ENCODE data around the gene PSME1.

The PSME1 gene

DNA sequence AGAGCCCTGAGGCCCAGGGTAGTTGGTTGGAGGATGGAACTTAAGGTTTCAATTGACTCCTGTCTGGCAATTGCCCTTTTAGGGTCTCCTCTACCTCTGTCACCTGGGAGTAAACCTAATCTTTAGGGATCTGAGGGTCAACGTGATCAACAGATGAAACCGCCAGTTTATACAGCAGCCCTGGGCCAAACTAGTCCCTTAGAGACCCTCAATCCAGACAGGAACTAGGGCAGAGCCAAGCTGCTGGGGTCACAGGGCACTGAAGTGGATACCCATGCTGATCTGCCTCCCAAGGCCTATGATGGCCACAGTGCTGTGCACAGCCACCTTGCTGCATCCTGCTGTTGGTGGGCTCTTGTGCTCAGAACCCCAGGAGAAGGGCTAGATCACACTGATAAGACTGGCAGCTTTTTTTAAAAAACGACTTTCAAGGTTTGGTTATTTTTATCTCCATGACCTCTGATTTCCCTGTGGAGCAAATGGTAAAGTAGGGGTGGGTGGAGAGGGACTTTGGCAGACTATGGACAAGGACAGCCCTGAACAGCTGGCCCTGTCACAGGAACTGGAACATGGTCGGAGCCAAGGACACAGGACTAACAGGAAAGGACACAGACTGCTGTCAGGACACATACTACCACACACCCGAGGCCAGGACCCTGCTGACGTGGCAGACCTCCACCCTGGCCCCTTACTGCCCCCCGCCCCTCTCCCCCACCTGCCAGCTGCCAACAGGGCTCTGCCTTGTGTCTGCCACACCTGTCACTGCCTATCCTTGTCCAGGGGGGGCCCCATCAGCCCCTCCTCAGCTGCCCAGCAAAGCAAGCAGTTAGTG lies 5.1 kb upstream of the PSME1 start:
- DNase-seq = no peak

DNA sequence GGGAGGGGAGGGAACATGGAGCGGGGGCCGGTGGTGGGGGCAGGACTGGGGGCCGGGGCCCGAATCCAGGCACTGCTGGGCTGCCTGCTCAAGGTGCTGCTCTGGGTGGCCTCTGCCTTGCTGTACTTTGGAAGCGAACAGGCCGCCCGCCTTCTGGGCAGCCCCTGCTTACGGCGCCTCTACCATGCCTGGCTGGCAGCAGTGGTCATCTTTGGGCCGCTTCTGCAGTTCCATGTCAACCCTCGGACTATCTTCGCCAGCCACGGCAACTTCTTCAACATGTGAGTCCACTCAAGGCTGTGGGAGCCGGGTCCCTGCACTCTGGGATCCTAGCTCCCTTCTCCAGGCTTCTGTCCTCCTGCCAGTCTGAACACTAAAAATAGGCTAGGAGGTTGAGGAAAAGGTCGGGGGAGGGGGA lies 4.4 kb upstream of the PSME1 start:
- DNase-seq = no peak

DNA sequence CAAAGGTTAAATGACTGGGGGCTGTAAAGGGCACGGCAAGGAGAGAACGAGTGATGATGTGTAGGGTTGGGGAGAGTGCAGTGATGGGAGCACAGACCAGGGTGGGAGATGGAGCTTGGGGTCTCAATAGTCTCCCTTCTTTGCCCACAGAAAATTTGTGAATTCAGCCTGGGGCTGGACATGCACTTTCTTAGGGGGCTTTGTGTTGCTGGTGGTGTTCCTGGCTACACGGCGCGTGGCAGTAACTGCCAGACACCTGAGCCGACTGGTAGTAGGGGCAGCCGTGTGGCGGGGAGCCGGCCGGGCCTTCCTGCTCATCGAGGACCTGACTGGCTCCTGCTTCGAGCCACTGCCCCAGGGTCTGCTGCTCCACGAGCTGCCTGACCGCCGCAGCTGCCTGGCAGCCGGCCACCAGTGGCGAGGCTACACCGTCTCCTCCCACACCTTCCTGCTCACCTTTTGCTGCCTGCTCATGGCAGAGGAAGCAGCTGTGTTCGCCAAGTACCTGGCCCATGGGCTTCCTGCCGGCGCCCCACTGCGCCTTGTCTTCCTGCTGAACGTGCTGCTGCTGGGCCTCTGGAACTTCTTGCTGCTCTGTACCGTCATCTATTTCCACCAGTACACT lies 3.8 kb upstream of the PSME1 start:
- DNase-seq = peak in 1 of 2 experiments; percentile 13

DNA sequence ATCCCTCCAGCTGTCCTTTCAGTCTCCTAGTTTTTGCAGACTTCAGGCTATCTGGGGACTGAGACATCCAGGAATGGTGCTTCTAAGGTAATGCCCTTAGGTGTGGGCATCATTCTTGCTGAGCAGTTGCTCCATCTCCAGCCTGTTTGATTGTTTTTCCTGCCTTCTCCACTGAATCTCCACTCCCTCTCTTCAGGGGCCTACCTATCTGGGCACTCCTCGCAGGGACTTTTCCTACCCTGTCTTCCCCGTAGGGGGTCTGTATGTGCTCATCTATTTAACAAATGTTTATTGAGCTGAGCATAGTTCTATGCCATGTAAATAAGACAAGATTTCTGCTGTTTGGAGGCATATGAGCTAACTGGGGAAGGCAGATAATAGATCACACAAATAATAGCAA lies 3.0 kb upstream of the PSME1 start:
- no peak for DNase-seq

DNA sequence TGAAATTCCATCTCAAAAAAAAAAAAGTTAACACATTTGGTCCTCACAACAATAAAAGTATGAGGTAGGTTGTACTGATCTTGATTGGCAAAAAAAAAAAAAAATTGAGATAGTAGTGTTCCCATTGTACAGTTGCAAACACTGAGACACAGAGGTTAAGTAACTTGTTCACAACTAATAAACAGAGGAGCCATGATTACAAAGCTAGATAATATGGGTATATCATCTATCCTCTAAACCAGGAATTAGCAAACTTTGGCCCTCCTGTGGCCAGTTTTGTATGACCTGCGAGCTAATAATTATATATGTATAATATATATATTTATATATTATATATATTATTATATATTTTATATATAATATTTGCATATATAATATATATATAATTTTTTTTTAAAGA lies 2.3 kb upstream of the PSME1 start:
- no peak for DNase-seq

DNA sequence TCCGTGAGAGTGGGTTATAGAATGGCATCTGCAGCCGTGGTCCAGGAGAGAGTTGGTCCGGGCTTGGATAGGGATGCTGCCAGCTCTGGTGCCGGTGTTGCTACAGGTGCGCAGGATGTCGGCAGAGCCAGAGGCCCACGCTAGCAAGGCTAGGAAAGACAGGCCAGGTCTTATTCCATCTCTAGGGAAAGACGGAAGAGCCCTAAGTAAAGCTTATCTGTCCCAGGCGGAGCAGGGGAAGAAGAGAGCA lies 485 bp upstream of the PSME1 start:
- DNase-seq = no peak

DNA sequence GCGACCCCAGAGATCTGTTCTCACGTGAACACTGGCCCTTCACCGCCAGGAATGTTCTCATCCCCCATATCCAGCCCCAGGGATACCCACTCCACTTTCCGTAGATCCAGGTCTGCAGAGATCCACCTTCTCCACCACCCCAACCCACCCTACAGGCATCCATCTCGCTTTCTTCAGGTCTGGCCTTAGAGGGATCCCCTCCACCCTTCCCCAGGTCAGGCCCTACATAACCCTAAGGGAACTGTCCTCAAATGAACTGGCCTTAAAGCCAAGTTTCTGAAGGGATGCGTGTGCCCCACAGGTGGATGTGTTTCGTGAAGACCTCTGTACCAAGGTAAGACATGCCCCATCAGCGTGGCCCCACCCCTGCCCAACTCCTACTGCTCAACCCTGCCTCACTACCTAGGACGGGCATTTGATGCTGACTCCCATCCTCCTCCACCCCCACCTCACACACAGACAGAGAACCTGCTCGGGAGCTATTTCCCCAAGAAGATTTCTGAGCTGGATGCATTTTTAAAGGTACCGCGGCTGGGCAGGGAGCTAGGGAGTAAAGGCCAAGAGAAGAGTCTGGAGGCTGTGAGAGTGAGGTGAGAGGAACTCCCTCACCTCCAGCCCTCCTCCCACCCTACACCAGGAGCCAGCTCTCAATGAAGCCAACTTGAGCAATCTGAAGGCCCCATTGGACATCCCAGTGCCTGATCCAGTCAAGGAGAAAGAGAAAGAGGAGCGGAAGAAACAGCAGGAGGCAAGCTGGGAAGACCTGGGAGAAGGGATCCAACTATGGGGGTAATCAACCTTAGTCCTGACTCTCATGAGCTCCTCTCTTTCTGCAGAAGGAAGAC lies 912 bp downstream of the PSME1 start:
- DNase-seq = no peak

DNA sequence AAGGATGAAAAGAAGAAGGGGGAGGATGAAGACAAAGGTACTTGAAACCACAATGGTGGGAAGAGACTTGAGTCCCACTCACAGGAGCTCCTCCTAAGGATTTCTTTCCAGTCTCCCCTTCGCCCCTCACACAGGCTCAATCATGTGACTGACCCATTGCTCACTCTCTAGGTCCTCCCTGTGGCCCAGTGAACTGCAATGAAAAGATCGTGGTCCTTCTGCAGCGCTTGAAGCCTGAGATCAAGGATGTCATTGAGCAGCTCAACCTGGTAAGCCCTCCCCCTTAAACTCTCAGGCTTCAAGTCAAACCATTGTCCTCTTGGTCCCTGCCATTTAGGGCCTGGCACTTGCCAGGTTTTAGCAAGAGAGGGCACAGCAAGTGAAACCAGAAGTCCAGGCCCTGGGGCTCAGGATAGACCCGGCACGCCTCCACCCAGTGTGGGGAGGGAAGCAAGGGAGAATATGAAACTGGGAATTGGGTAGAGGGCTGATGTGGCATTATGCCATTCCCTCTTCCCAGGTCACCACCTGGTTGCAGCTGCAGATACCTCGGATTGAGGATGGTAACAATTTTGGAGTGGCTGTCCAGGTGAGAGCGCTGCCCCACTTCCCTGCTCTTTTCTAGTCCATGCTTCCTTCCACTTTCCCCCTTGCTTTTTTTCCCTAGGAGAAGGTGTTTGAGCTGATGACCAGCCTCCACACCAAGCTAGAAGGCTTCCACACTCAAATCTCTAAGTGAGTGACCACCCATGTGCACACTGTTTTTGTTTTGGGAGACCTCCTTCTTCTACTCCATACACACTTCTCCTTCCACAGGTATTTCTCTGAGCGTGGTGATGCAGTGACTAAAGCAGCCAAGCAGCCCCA lies 1.8 kb downstream of the PSME1 start:
- DNase-seq = no peak

DNA sequence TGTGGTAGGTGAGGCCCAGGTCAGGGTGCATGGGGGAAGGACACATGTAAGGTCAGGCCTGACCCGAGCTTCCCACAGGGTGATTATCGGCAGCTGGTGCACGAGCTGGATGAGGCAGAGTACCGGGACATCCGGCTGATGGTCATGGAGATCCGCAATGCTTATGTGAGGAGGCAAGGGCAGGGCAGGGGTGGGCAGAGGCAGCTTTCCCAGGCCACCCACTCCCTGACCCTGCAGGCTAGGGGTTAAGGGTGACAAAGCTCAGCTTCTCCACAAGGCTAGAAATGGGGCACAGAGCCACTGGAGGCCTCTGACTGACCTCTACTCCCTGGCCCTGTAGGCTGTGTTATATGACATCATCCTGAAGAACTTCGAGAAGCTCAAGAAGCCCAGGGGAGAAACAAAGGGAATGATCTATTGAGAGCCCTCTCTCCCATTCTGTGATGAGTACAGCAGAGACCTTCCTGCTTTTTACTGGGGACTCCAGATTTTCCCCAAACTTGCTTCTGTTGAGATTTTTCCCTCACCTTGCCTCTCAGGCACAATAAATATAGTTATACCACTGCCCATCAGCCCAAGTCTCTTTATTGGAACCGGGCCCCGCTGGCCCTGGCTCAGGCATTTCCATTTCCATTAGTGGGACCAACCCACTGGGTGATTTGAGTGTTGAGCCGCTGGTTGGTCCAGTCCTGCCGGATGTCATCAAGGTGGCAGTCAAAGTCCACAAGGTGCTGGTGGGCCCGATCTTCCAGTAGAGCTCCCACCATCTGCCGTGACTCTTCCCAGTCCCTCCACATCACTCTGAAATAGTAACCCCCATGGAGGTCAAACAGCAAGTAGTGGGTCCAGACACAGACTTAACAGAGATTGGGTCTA lies 2.6 kb downstream of the PSME1 start:
- no peak for DNase-seq

DNA sequence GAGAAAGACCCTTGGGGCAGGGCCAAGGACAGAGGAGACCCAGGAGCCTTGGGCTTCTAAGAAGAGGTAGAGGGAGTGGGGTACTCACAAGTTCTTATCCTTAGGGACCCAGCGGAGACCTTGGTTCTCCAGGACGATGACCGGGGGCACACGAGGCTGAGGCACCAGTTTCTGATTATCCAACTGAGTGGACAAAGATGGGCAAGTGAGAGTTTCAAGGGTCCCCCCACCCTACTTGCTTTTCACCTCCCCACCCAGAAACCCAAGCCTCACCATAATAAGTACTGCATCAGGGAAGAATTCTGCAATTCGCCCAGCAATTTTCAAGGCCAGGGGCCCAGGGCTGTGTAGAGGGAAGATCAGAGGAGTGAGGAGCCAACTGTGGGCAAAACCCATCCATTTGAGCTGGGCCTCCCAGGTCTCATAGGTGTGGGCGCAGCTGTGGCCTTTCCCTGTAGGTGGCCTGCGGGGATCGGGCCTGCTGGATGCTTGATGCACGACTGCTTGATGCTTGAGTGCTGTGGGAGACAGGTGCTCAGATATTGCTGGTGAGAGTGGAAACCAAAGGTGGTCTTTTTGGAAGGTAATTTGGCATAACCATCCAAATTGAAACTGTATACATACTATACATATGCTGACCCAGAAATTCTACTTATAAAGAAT lies 3.4 kb downstream of the PSME1 start:
- no peak for DNase-seq

DNA sequence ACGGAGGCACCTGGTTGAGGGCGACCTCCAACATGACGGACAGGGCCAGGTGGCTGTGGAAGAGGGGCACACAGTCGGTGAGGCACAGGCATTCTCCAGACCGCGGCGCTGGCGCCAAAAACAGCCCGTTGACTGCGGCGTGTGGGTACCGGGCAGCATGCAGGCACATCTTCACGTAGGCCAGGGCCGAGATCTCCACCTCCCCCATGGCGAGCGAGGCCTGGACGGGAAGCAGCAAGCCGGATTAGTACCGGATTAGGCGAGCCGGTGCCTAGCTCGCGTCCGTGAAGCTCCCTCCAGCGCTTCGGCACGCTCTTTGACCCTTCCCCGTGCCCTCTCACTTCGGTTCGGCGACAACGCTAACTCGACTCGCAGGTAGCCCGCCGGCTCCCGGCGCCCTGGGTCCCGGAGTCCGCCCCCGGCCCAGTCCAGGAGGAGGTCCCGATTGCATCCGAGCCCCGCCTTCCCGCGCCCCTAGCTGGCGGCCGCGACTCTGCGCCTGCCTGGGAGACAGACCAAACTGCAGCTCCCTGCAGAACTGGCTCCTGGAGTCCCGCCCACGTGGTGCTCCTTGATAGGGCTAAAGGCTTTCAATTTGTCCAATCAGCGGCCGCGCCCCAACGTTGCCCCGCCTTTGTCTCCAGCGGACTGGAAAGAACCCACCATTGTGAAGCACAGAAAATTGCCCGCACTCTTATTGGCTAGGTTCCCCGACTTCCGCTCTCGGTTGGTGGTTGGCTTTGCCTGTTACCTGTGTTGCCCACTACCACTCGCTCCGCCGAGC lies 5.3 kb downstream of the PSME1 start, which contains the start of gene EMC9:
EMC9 (minus strand) TSS at position 495 of the 784 bp plus-strand sequence; CDS start at position 208, 287 bp downstream.
- DNase-seq = peak; percentile 100

DNA sequence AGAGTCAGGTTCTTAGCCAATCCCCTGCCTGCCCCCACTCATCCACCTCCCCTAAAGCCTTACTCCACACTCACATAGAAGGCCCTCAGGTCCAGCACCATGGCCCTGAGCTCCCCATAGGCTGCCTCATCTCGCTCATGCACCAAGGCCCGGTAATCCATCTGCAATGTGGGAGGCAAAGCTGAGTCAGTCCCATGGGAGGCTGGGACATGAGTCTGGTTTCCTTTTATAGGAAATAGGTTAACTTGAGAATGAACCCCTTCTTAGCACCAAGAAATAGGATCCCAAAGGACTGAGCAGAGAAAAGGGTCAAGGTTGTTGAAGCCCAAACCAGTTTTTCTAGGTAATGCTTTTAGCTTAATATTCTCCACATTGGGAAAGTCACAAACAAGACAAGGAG lies 7.5 kb downstream of the PSME1 start:
- DNase-seq = no peak

DNA sequence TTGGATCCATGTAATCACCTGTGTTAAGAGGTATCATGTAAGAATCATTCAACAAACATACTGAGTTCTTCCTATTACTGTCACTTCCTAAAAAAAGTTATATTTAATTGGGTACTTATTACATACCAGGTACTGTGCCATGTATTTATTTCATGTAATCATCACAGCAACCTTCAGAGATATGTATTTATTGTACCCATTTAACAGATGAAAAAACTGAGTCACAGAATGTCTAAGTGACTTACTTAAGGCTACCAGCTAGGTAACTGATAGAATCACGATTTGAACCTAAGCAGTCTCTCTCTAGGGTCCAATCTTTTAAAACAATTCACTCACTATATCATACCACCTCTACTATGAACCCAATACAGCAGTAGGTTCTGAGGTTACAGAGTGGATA lies 8.5 kb downstream of the PSME1 start:
- DNase-seq = no peak

DNA sequence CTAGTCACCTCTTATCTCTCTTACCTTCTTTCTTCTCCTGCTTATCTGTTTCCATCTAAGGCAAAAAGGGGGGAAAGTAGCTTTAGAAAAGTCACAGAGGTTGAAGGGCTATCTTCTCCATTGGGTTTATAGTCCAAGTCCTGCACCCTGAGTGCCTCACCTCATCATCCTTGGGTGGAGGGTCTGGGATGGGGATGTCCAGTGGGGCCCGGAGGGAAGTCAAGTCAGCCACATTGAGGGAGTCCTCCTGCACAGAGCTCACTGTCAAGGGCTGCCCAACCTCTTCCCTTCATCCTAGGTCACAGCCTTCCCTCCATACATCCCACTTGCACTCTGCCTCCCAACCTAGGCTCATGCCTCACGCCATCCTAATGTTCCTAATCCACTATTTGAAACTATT lies 9.2 kb downstream of the PSME1 start:
- DNase-seq = no peak

DNA sequence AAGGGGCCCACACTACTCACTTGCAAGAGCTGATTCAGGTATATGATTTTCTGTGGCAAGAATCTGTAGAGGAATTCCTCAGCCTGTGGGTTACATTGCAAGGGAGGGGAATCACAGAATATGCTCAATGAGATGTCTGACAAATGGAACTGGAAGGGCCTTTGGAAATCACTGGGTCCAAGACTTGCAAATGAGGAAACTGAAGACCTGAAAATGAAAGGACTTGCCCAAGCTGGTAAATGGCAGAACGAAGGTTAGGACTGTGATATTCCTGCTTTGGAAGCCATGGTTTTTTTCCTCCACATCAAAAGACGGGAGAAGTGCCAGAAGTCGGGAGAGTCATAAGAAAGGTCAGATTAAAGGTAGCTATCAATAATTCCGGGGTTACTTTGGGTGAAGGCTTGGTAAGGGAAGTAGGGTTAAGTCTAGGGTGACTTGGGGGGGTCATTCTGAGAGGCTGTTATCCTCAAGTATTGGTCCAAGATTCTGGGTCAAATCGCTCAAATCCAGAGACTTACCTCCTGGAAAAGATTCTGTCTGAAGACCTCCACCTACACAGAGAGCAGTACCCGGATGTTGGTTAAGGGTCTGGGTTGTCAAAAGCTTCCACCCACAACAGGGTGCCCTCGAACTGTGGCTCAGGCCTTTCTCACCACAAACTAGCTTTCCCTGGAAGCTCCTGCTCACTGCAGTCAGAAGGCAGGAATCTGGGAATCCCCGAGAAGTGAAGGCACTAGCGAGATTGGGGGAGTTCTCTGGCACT lies 9.9 kb downstream of the PSME1 start:
- DNase-seq = no peak

DNA sequence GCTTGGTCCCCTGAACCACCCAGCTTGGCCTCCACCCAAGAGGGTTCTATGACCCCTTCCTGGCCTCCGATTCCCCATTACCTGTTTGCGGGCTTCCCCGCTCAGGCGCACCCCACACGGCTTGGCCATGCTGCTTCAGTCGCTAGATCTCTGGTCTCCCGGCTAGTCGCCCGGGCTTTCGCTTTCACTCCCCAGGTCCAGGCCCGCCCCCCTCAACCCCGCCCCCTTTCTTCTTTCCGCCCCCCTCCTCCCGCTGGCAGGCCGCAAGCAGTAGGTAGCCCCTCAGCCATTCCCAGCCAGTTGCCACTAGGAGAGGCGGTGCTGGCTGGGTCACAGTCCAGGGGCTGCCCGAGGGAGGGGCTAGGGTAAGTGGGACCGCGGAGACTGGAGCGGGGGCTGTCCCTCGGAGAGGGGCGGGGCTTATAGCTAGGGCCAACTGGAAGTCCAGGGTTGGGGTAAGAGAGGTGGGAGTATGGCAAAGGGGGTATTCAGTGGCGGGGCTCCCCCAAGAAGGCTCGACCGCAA lies 10.5 kb downstream of the PSME1 start, which contains the start of gene PSME2:
PSME2 (minus strand) TSS at position 158 of the 525 bp plus-strand sequence; CDS start at position 129, 29 bp downstream.
- DNase-seq = peak; percentile 73 to 78

DNA sequence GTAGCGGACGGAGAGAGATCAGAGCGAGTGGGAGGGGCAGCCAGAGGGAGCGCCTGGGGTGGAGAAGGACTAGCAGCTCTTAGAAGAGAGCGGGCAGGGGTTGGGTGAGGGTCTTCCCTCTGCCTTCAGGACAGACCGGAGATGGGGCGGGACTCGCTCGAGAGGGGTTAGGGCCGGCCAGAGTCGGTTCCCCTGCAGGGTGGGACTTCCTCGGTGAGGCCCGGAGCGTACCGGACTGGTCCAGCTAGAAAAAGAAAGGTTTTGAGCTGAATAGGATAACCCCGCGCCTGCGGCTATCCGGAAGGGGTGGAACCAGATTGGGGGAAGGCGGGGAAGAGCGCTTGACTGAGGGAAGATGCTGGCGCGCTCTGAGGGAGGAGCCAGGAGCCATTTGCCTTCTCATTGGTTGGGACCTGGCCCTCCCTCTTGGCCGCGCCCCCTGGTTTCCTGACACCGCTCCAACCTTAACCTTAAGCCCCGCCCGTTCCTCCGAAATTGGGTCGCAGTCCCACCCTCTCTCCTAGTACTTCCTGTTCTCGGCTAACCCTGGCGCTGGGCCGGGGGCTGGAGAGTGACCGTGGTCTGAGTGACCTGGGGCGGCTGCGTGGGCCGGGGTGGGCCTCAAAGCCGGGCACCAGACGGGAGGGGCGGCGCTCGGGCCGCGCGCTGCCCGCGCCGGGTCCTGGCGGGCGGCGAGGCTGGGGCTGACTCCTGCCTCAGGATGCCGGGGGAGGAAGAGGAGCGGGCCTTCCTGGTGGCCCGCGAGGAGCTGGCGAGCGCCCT lies 11.2 kb downstream of the PSME1 start, which contains the start of gene RNF31:
RNF31 (plus strand) TSS at position 521 of the 783 bp plus-strand sequence; CDS start at position 722, 201 bp downstream.
- peak; percentile 97 to 98 for DNase-seq

Measured in activated CD4-positive, alpha-beta T cell treated with anti-CD3 and anti-CD28 coated beads, Interleukin-2, amount 50 U/mL, for 4 hours (primary cell).